PC-9 (cell line): ENCODE results near the gene TTR. TPM values are rescaled to one million over a fixed set of nuclear protein-coding genes. Genes with fewer than 3 reads are reported as not detected.

ENCODE experiments used
- BruUV-seq: library from RNA; stranded (reverse); fragments of 400-500 nt; replicated peaks from 2 replicates; lab custom pipeline; 2021; lab: Mats Ljungman, UMichigan
- CTCF ChIA-PET: fragments of 300-600 bp; sonication (Branson Sonifier 250); formaldehyde crosslinking; loops from one replicate; lab custom pipeline; 2022; ENCODE audit warnings: antibody characterized with exemption; lab: Charles Lee
- POLR2A ChIA-PET: fragments of 300-600 bp; sonication (Branson Sonifier 250); formaldehyde crosslinking; loops from one replicate; lab custom pipeline; 2022; ENCODE audit warnings: antibody characterized with exemption; ENCODE audit not compliant: unreplicated experiment; lab: Charles Lee
- DNase-seq, 2 experiments: peaks; one replicate each; pipeline versions ENCODE4 v3.0.0 to v3.0.0-alpha.2; 2015 to 2022; ENCODE audit warnings: mixed read lengths in 1 of 2
- H2AFZ ChIP-seq: fragments of 200-600 bp; sonication (generic); 2 replicates; pipeline ENCODE4 v1.8.1; 2017; ENCODE audit warnings: antibody characterized with exemption
- H3F3A ChIP-seq: fragments of 200-600 bp; sonication (generic); 2 replicates; pipeline ENCODE4 v1.8.1; 2017; ENCODE audit warnings: antibody characterized with exemption, mild to moderate bottlenecking, low read depth; ENCODE audit not compliant: insufficient read depth
- H3K27ac ChIP-seq: fragments of 200-600 bp; sonication (generic); 2 replicates; pipeline ENCODE4 v1.6.1; 2016; ENCODE audit warnings: mixed run types
- H3K27me3 ChIP-seq: fragments of 200-600 bp; sonication (generic); 2 replicates; pipeline ENCODE4 v1.6.1; 2016; ENCODE audit warnings: low read depth, mixed run types; ENCODE audit not compliant: insufficient read depth
- H3K36me3 ChIP-seq: fragments of 200-600 bp; sonication (generic); 2 replicates; pipeline ENCODE4 v1.6.1; 2016; ENCODE audit warnings: low read depth, mixed run types
- H3K4me1 ChIP-seq: fragments of 200-600 bp; sonication (generic); replicated peaks from 2 replicates; pipeline ENCODE4 v1.6.1; 2016; ENCODE audit warnings: mixed run types; ENCODE audit not compliant: insufficient read depth
- H3K4me2 ChIP-seq: fragments of 200-600 bp; sonication (generic); 2 replicates; pipeline ENCODE4 v1.6.1; 2017; ENCODE audit warnings: mixed run types
- H3K4me3 ChIP-seq: fragments of 200-600 bp; sonication (generic); 2 replicates; pipeline ENCODE4 v1.6.1; 2016; ENCODE audit warnings: mixed run types
- H3K79me2 ChIP-seq: fragments of 200-600 bp; sonication (generic); 2 replicates; pipeline ENCODE4 v1.6.1; 2017; ENCODE audit warnings: low read depth, mixed run types
- H3K9me2 ChIP-seq: fragments of 200-600 bp; sonication (generic); 2 replicates; pipeline ENCODE4 v1.8.1; 2017; ENCODE audit warnings: mild to moderate bottlenecking; ENCODE audit not compliant: insufficient read depth
- H3K9me3 ChIP-seq: fragments of 200-600 bp; sonication (generic); 2 replicates; pipeline ENCODE4 v1.8.1; 2016; ENCODE audit warnings: low read depth; ENCODE audit not compliant: insufficient read depth
- H4K20me1 ChIP-seq: fragments of 200-600 bp; sonication (generic); 2 replicates; pipeline ENCODE4 v1.8.1; 2017; ENCODE audit not compliant: insufficient read depth
- CTCF ChIP-seq: fragments of 200-600 bp; sonication (generic); conservative IDR thresholded peaks from 2 replicates; pipeline ENCODE4 v1.6.1; 2017; ENCODE audit warnings: mixed run types, antibody characterized with exemption, mild to moderate bottlenecking, moderate library complexity
- EZH2 ChIP-seq: fragments of 200-600 bp; sonication (generic); IDR thresholded peaks from 2 replicates; pipeline ENCODE4 v1.8.0; 2017; ENCODE audit warnings: antibody characterized with exemption, low read depth
- intact Hi-C: fragments of 100-400 bp; cut with micrococcal nuclease; formaldehyde crosslinking; loops from one replicate; pipeline ENCODE4 v1.10.0; 2022; ENCODE audit not compliant: unreplicated experiment
- total RNA-seq: library from RNA; stranded (reverse); gene quantifications from 2 replicates; pipeline ENCODE4 v1.2.3, GENCODE V29; 2021

The TTR gene
- total RNA-seq, 1 experiment from 2014 or later = not detected

GRCh38 chr18:31578126-31578525 lies 13.6 kb upstream of the TTR start:
- H3F3A ChIP-seq = no peaks in the 10 kb centered on the region
- CTCF ChIA-PET = no interaction called here

GRCh38 chr18:31579375-31579774 lies 12.3 kb upstream of the TTR start:
- intact Hi-C loops = no loop called here
- no peak for DNase-seq
- Histone ChIP-seq H3K9me3 (no peaks in the 10 kb centered on the region), H3K4me3 (no peak overlapping the region), H3K4me2 (no peak overlapping the region), H4K20me1 (no peaks in the 10 kb centered on the region), H3K9me2 (no peaks in the 10 kb centered on the region), H3K79me2 (no peaks in the 10 kb centered on the region), H3K36me3 (no peaks in the 10 kb centered on the region), H3K27me3 (no peaks in the 10 kb centered on the region), H2AFZ (no peak overlapping the region), H3K4me1 (no peaks in the 10 kb centered on the region), H3K27ac (no peak overlapping the region), H3F3A (no peaks in the 10 kb centered on the region)
- POLR2A ChIA-PET = no interaction called here
- no TSS peak for BruUV-seq
- CTCF ChIA-PET = no interaction called here
- TF ChIP-seq EZH2 (no peak), CTCF (no peak)

More at GRCh38 chr18:31578126-31578525, 13.6 kb upstream of the TTR start:
- H3K4me1 ChIP-seq = no peaks in the 10 kb centered on the region
- no peak overlapping the region for H3K4me2 ChIP-seq
- no peaks in the 10 kb centered on the region for H3K9me3 ChIP-seq
- no peak overlapping the region for H2AFZ ChIP-seq
- POLR2A ChIA-PET = no interaction called here
- no peaks in the 10 kb centered on the region for H4K20me1 ChIP-seq
- no peaks in the 10 kb centered on the region for H3K36me3 ChIP-seq
- no peak overlapping the region for H3K27ac ChIP-seq
- H3K4me3 ChIP-seq = no peak overlapping the region
- H3K27me3 ChIP-seq = no peaks in the 10 kb centered on the region
- TF ChIP-seq CTCF (no peak), EZH2 (no peak)
- H3K9me2 ChIP-seq = no peaks in the 10 kb centered on the region
- no peak for DNase-seq
- intact Hi-C loops = no loop called here
- no TSS peak for BruUV-seq
- no peaks in the 10 kb centered on the region for H3K79me2 ChIP-seq

- no peaks in the 10 kb centered on the region for H3K36me3 ChIP-seq
- no peak for DNase-seq
Measured at GRCh38 chr18:31581498-31582197, 10.0 kb upstream of the TTR start.

More at GRCh38 chr18:31581498-31582197, 10.0 kb upstream of the TTR start:
- no peaks in the 10 kb centered on the region for H3K4me1 ChIP-seq
- H3K9me3 ChIP-seq = no peaks in the 10 kb centered on the region
- no peaks in the 10 kb centered on the region for H3K27me3 ChIP-seq
- H3K27ac ChIP-seq = no peak overlapping the region
- no peak overlapping the region for H3K4me2 ChIP-seq
- POLR2A ChIA-PET = no interaction called here
- no peak for TF ChIP-seq CTCF
- TF ChIP-seq EZH2 = no peak
- H3K9me2 ChIP-seq = no peaks in the 10 kb centered on the region
- no peaks in the 10 kb centered on the region for H3K79me2 ChIP-seq
- CTCF ChIA-PET = no interaction called here
- intact Hi-C loops = no loop called here
- BruUV-seq = no TSS peak
- no peaks in the 10 kb centered on the region for H3F3A ChIP-seq
- no peaks in the 10 kb centered on the region for H4K20me1 ChIP-seq
- H3K4me3 ChIP-seq = no peak overlapping the region
- no peak overlapping the region for H2AFZ ChIP-seq
